Measurements from ENCODE around the gene SCFD2.

The SCFD2 gene

DNA sequence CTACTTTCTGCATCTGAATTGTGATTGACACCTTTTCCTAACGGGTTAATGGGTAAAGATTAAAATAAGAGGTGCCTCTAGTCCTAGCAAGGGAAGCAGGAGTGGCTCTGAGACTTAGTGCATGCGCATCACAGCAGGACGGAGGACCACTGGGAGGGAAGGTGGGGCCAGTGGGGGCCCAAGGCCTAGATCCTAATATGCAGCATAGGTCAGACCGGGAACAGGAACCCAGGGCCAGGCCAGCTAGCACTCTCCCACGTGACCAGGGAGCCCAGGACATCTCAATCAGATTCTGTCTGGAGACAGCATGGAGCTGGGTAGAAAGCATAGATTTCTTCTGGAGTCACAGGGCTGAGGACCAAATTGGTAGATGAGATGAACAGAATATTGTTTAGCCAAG is 448.0 kb downstream of the SCFD2 start:
- Histone ChIP-seq H3K4me3 (ENCODE audit: low read length) (no peak overlapping the region), H3K9me3 (ENCODE audit: control insufficient read depth, low read depth, low read length) (no peaks in the 10 kb centered on the region), H3K36me3 (ENCODE audit: control insufficient read depth, low read depth, low read length) (no peaks in the 10 kb centered on the region), H3K27ac (ENCODE audit: low read length) (no peak overlapping the region), H3K9ac (ENCODE audit: low read length) (no peak overlapping the region), H3K4me1 (ENCODE audit: control insufficient read depth, low read depth, low read length) (peaks cover 3% of the 10 kb centered on the region), H3K27me3 (ENCODE audit: control insufficient read depth, insufficient read depth, low read length) (no peaks in the 10 kb centered on the region)

DNA sequence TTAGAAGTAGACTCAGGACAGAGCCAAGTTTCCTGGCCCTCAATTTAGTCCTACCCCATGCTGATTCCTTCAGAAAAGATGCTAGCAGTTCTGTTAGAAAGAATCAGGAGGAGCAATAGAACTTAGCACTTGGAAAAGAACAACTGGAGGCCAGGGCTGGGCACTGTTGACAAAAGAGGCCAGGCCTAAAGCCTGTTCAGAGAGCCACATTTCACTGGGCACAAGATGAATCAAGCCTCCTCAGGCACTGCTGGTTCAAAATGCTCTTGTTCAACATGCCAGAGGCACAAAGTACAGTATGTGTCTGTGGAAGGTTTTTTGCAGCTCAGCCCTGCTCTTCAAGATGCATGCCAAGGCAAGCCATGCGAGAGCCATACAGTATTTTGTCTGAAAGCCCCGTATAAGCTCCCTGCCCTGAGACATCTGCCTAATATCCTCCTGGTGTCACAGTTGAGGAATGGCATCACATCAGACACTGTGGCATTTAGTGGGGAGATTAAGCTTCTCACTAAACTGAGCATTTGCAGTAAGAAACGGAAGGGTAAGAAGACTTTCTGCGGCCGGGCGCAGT is 450.0 kb downstream of the SCFD2 start:
- Histone ChIP-seq H3K4me3 (ENCODE audit: low read length) (no peak overlapping the region), H3K27me3 (ENCODE audit: control insufficient read depth, insufficient read depth, low read length) (no peaks in the 10 kb centered on the region), H3K9me3 (ENCODE audit: control insufficient read depth, low read depth, low read length) (no peaks in the 10 kb centered on the region), H3K9ac (ENCODE audit: low read length) (no peak overlapping the region), H3K4me1 (ENCODE audit: control insufficient read depth, low read depth, low read length) (peaks cover 3% of the 10 kb centered on the region), H3K36me3 (ENCODE audit: control insufficient read depth, low read depth, low read length) (no peaks in the 10 kb centered on the region), H3K27ac (ENCODE audit: low read length) (no peak overlapping the region)

DNA sequence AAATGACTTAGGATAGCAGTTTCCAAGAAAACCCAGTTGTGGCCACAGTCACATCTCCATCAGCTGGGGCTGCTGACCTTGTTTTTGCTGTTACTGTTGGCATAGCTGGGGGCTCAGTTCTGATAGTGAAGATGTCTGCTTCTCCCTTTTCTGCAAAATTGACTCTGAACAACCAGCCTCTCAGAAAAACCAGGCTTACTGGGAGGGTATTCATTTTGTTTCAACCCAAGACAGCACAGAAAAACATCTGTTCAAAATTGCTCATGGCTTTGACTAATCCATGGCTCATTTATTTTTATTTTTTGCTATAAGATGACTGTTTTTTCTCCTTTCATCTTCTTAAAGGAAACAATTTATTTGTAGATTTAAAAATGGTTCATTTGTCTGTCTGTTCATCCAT is 450.7 kb downstream of the SCFD2 start:
- peaks cover 3% of the 10 kb centered on the region for H3K4me1 ChIP-seq (ENCODE audit: control insufficient read depth, low read depth, low read length)
- H3K27ac ChIP-seq (ENCODE audit: low read length): no peak overlapping the region

DNA sequence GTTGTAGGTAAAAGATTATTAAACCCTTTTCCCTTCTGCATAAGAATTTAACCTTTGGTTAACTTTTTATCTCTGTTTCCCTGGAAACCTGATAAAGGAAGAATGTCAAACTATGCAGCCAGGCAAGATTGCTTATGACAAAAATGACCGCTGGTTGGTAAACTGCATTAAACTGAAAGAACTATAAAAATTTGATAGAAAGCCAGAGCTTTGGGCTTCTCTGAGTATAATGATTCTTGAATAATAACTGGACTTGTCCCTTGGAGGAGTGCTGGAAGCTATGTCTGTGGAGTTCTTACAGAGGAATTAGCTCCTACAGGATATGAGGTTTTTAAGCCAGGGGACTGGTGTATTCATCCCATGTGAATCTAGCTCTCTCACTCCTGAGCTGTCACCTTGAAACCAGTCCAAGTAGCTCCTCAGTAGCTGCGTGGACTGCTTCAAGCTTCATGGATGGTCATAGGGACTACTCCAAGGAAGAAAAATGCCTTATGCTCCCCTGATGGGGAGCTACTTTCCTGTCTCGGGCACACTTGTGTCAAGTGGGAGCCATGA is 451.7 kb downstream of the SCFD2 start:
- no peak overlapping the region for H3K9ac ChIP-seq (ENCODE audit: low read length)
- no peaks in the 10 kb centered on the region for H3K9me3 ChIP-seq (ENCODE audit: control insufficient read depth, low read depth, low read length)
- H3K27ac ChIP-seq (ENCODE audit: low read length): no peak overlapping the region
- H3K27me3 ChIP-seq (ENCODE audit: control insufficient read depth, insufficient read depth, low read length): no peaks in the 10 kb centered on the region
- no peaks in the 10 kb centered on the region for H3K36me3 ChIP-seq (ENCODE audit: control insufficient read depth, low read depth, low read length)
- H3K4me1 ChIP-seq (ENCODE audit: control insufficient read depth, low read depth, low read length): peaks cover 6% of the 10 kb centered on the region
- no peak overlapping the region for H3K4me3 ChIP-seq (ENCODE audit: low read length)

More for the DNA sequence above, 450.7 kb downstream of the SCFD2 start:
- Histone ChIP-seq H3K9me3 (ENCODE audit: control insufficient read depth, low read depth, low read length) (no peaks in the 10 kb centered on the region), H3K27me3 (ENCODE audit: control insufficient read depth, insufficient read depth, low read length) (no peaks in the 10 kb centered on the region), H3K36me3 (ENCODE audit: control insufficient read depth, low read depth, low read length) (no peaks in the 10 kb centered on the region), H3K9ac (ENCODE audit: low read length) (no peak overlapping the region), H3K4me3 (ENCODE audit: low read length) (no peak overlapping the region)

DNA sequence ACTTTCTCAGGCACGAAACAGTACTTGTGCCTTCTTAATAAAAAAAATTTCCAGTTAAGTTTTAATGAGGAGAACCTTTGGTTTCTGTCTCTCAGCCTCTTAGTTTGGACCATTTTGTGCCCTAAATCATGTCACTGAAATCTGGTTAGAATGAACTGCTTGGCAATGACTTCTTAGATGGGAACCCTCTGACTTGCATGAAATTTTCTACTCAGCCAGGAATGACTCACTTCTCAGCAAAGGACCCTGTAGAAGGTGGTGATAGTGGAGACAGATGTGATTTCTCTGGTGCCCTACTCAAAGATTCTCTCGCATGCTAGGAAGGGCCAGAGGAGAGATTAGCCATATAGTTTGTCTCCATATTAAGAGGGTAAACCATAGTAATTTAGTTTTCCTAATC is 453.3 kb downstream of the SCFD2 start:
- Histone ChIP-seq H3K4me1 (ENCODE audit: control insufficient read depth, low read depth, low read length) (peaks cover 6% of the 10 kb centered on the region), H3K9ac (ENCODE audit: low read length) (no peak overlapping the region), H3K27ac (ENCODE audit: low read length) (no peak overlapping the region), H3K27me3 (ENCODE audit: control insufficient read depth, insufficient read depth, low read length) (no peaks in the 10 kb centered on the region), H3K36me3 (ENCODE audit: control insufficient read depth, low read depth, low read length) (no peaks in the 10 kb centered on the region), H3K9me3 (ENCODE audit: control insufficient read depth, low read depth, low read length) (no peaks in the 10 kb centered on the region), H3K4me3 (ENCODE audit: low read length) (no peak overlapping the region)

DNA sequence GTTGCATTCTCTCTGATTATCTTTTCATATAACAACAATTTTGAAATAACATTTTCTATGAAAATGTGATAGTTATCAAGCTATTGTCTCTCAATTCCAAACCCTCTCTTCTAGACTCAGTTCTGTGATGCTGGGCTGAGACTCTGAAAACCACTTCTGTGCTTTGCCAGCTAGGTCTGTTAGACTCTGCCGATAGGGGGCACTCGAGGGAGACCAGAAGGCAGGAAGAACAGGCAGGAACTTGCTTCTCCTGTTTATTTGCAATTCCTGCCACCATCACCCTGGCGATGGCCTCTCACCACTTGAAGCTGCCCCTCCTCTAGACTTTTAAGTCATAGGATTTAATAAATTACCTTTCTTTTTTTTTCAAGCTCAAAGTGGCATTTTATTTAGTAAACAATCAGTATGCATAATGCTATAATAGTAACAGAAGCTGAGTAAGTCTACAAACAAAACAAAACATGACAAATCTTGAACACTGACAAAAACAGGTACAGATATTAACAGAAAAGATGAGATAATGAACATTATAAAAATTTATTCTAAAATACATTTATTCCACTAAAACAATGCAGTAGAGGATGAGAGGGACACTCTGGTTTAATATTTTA is 454.1 kb downstream of the SCFD2 start:
- H3K9me3 ChIP-seq (ENCODE audit: control insufficient read depth, low read depth, low read length): no peaks in the 10 kb centered on the region

DNA sequence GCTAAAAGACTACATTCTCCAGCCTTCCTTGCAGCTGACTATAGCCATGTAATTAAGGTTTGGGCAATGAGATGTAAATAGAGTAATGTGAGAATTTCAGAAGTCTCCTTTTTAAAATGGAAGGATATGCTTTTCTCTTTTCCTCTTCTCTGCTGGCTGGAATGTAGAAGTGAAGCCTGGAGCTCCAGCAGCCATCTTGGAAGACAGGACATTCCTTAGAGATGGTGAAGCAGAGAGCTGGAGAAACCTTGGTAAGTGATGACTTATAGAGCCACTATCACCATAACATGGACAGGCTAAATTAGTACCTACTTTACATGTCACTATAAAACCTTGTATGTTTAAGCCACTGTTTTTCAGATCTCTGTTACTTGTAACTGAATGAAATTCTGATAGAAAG is 455.7 kb downstream of the SCFD2 start:
- Histone ChIP-seq H3K27me3 (ENCODE audit: control insufficient read depth, insufficient read depth, low read length) (no peaks in the 10 kb centered on the region), H3K4me3 (ENCODE audit: low read length) (no peak overlapping the region), H3K9me3 (ENCODE audit: control insufficient read depth, low read depth, low read length) (no peaks in the 10 kb centered on the region), H3K36me3 (ENCODE audit: control insufficient read depth, low read depth, low read length) (no peaks in the 10 kb centered on the region), H3K27ac (ENCODE audit: low read length) (no peak overlapping the region), H3K4me1 (ENCODE audit: control insufficient read depth, low read depth, low read length) (peaks cover 6% of the 10 kb centered on the region), H3K9ac (ENCODE audit: low read length) (no peak overlapping the region)

More for the DNA sequence above, 454.1 kb downstream of the SCFD2 start:
- no peaks in the 10 kb centered on the region for H3K27me3 ChIP-seq (ENCODE audit: control insufficient read depth, insufficient read depth, low read length)
- no peak overlapping the region for H3K9ac ChIP-seq (ENCODE audit: low read length)
- no peak overlapping the region for H3K4me3 ChIP-seq (ENCODE audit: low read length)
- no peak overlapping the region for H3K27ac ChIP-seq (ENCODE audit: low read length)
- H3K4me1 ChIP-seq (ENCODE audit: control insufficient read depth, low read depth, low read length): peaks cover 6% of the 10 kb centered on the region
- H3K36me3 ChIP-seq (ENCODE audit: control insufficient read depth, low read depth, low read length): no peaks in the 10 kb centered on the region

DNA sequence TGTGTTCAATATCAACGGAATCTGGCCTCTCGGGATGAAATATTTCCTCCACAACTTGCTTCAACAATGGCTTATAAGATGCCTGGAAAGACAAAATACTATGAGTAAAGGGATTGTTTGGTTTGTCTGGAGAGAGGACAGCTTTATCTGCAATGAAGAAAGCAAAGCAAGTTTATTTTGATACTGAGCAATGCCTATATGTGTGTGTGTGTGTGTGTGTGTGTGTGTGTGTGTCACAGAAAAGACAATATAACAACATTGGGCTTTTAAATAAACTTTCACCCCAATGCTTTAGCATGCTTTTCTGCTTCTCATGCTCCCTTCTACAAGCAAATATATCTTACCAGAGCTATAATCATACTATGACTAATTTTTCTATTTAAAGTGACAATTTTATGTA is 458.4 kb downstream of the SCFD2 start:
- H3K27ac ChIP-seq (ENCODE audit: low read length): no peak overlapping the region
- no peaks in the 10 kb centered on the region for H3K36me3 ChIP-seq (ENCODE audit: control insufficient read depth, low read depth, low read length)
- H3K27me3 ChIP-seq (ENCODE audit: control insufficient read depth, insufficient read depth, low read length): no peaks in the 10 kb centered on the region
- no peaks in the 10 kb centered on the region for H3K9me3 ChIP-seq (ENCODE audit: control insufficient read depth, low read depth, low read length)
- H3K4me3 ChIP-seq (ENCODE audit: low read length): no peak overlapping the region
- peaks cover 6% of the 10 kb centered on the region for H3K4me1 ChIP-seq (ENCODE audit: control insufficient read depth, low read depth, low read length)
- no peak overlapping the region for H3K9ac ChIP-seq (ENCODE audit: low read length)

DNA sequence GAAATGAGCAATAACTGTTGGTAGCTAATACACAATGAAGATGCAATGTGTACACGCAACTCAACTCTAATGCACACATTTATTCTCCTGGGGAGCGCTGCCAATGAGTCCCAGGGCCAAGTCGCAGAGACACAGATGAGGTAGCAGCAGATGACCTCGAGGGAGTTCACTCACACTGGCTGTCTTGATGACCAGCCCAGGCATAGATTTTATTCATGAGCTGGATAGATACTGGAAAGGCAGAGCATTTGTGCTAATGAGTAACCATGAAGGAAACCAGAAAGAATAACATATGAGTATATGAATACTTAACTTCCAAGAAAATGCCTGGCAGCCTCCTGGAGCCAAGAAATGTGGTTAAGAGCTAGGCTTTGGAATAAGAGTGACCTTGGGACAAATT is 461.4 kb downstream of the SCFD2 start:
- Histone ChIP-seq H3K27me3 (ENCODE audit: control insufficient read depth, insufficient read depth, low read length) (no peaks in the 10 kb centered on the region), H3K36me3 (ENCODE audit: control insufficient read depth, low read depth, low read length) (no peaks in the 10 kb centered on the region), H3K9me3 (ENCODE audit: control insufficient read depth, low read depth, low read length) (no peaks in the 10 kb centered on the region), H3K4me1 (ENCODE audit: control insufficient read depth, low read depth, low read length) (peaks cover 6% of the 10 kb centered on the region), H3K9ac (ENCODE audit: low read length) (no peak overlapping the region), H3K4me3 (ENCODE audit: low read length) (no peak overlapping the region), H3K27ac (ENCODE audit: low read length) (no peak overlapping the region)

DNA sequence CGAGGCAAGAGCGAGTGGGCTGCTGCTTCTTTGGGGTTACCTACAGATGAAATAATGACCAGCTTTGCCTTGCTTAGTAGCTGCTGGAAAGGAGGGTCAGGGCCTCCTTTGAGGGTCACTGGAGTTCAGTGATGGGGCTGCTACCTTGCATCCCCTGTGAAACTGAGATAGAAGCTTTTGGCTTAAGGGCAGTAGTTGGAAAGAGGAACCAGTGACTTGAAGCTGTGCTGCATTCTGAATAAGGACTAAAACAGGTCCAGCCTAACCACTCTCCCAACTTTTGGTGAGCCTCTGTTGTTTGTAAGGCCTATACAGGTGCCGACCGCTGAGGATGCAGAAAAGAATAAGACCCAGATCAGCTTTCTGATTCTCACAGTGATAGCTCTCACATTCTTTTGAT is 462.6 kb downstream of the SCFD2 start:
- Histone ChIP-seq H3K9ac (ENCODE audit: low read length) (no peak overlapping the region), H3K4me1 (ENCODE audit: control insufficient read depth, low read depth, low read length) (no peaks in the 10 kb centered on the region), H3K27me3 (ENCODE audit: control insufficient read depth, insufficient read depth, low read length) (no peaks in the 10 kb centered on the region), H3K9me3 (ENCODE audit: control insufficient read depth, low read depth, low read length) (no peaks in the 10 kb centered on the region), H3K27ac (ENCODE audit: low read length) (no peak overlapping the region), H3K36me3 (ENCODE audit: control insufficient read depth, low read depth, low read length) (no peaks in the 10 kb centered on the region), H3K4me3 (ENCODE audit: low read length) (no peak overlapping the region)

DNA sequence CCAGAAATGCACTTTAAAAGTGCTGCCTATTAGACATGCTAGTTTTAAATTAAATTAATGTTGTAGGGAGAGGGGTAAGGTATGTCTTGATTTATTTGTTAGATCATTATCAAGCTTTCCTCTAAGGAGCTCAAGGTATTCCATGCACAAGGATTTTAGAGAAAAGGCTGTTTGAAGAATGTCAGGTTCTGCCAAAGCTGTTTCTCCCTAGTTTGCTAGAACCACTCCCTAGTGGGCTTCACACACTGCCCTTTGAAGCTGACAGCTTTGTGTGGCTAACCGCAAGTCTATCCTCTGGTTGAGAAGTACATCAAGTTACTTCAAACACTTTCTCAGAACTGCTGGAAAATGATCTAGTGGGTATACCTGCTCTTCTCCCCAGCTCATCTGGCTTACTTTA is 471.4 kb downstream of the SCFD2 start:
- Histone ChIP-seq H3K27ac (ENCODE audit: low read length) (no peak overlapping the region), H3K4me1 (ENCODE audit: control insufficient read depth, low read depth, low read length) (no peaks in the 10 kb centered on the region), H3K36me3 (ENCODE audit: control insufficient read depth, low read depth, low read length) (no peaks in the 10 kb centered on the region), H3K9me3 (ENCODE audit: control insufficient read depth, low read depth, low read length) (no peaks in the 10 kb centered on the region), H3K9ac (ENCODE audit: low read length) (no peak overlapping the region), H3K27me3 (ENCODE audit: control insufficient read depth, insufficient read depth, low read length) (no peaks in the 10 kb centered on the region), H3K4me3 (ENCODE audit: low read length) (no peak overlapping the region)

DNA sequence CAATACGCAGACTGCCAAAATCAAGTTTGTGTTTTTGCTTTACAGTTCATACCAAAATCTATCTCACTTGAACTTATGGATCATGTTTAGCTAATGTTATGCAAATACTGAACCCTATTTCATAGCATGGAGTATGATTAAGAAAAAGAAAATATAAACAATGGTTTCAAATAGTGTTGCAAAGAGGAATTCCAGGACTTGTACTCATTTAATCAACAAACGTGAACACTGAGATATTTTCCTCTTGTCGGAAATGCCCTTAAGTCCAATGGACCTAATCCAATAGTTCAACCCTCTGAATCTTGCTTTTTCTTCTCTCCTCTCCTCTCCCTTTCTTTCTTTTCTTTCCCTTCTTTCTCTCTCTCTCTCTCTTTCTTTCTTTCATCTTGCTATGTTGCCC is 473.0 kb downstream of the SCFD2 start:
- no peaks in the 10 kb centered on the region for H3K27me3 ChIP-seq (ENCODE audit: control insufficient read depth, insufficient read depth, low read length)
- H3K9ac ChIP-seq (ENCODE audit: low read length): no peak overlapping the region
- no peaks in the 10 kb centered on the region for H3K4me1 ChIP-seq (ENCODE audit: control insufficient read depth, low read depth, low read length)
- H3K36me3 ChIP-seq (ENCODE audit: control insufficient read depth, low read depth, low read length): no peaks in the 10 kb centered on the region
- H3K4me3 ChIP-seq (ENCODE audit: low read length): no peak overlapping the region
- no peaks in the 10 kb centered on the region for H3K9me3 ChIP-seq (ENCODE audit: control insufficient read depth, low read depth, low read length)
- no peak overlapping the region for H3K27ac ChIP-seq (ENCODE audit: low read length)
